IMR-90 (cell line): Measurements from ENCODE around the gene TXNDC11. TPM values are rescaled to one million over a fixed set of nuclear protein-coding genes. Genes with fewer than 3 reads are reported as not detected.

ENCODE experiments used
- ATAC-seq: fragments of 200-7000 bp; cut with Tn5 transposase; 2 replicates; pipeline ENCODE4 v1.9.1; 2020; ENCODE audit warnings: low read depth, mild to moderate bottlenecking, moderate library complexity
- BruUV-seq: library from RNA; stranded (reverse); fragments of 400-500 nt; replicated peaks from 2 replicates; lab custom pipeline; 2021; lab: Mats Ljungman, UMichigan
- CTCF ChIA-PET: fragments of 300-600 bp; formaldehyde crosslinking; extraction: SDS; loops from one replicate; lab custom pipeline; 2021; ENCODE audit warnings: antibody characterized with exemption; lab: Yijun Ruan, JAX
- POLR2A ChIA-PET: fragments of 300-600 bp; sonication (Branson Sonifier 250); formaldehyde crosslinking; loops from one replicate; lab custom pipeline; 2022; ENCODE audit warnings: antibody characterized with exemption; ENCODE audit not compliant: unreplicated experiment; lab: Charles Lee
- DNase-seq: peaks from one replicate; pipeline ENCODE4 v3.0.0; 2013
- H2AFZ ChIP-seq: replicated peaks from 2 replicates; pipeline ENCODE3; 2013; ENCODE audit warnings: low read length, mild to moderate bottlenecking; ENCODE audit not compliant: poor library complexity
- H2AK5ac ChIP-seq: 2 replicates; pipeline ENCODE4 v1.6.1; 2013; ENCODE audit warnings: low read depth, low read length, inconsistent platforms
- H2AK9ac ChIP-seq: replicated peaks from 2 replicates; pipeline ENCODE3; 2013; ENCODE audit warnings: mild to moderate bottlenecking, low read depth, low read length, moderate library complexity; ENCODE audit not compliant: poor library complexity
- H2BK120ac ChIP-seq: 2 replicates; pipeline ENCODE4 v1.6.1; 2013; ENCODE audit warnings: low read depth, low read length, inconsistent platforms
- H2BK15ac ChIP-seq: 3 replicates; pipeline ENCODE4 v1.6.1; 2013; ENCODE audit warnings: low read depth, low read length, inconsistent platforms
- H2BK20ac ChIP-seq: 2 replicates; pipeline ENCODE4 v1.6.1; 2013; ENCODE audit warnings: low read depth, mild to moderate bottlenecking, inconsistent platforms, low read length, moderate library complexity
- H2BK5ac ChIP-seq: 2 replicates; pipeline ENCODE4 v1.6.1; 2013; ENCODE audit warnings: mild to moderate bottlenecking, low read depth, low read length, inconsistent platforms; ENCODE audit not compliant: poor library complexity, severe bottlenecking
- H3K14ac ChIP-seq: replicated peaks from 2 replicates; pipeline ENCODE4 v1.6.1; 2013; ENCODE audit warnings: low read depth, low read length, inconsistent platforms
- H3K18ac ChIP-seq: 2 replicates; pipeline ENCODE4 v1.6.1; 2013; ENCODE audit warnings: low read depth, low read length, control low read depth
- H3K23ac ChIP-seq: 2 replicates; pipeline ENCODE4 v1.6.1; 2013; ENCODE audit warnings: low read depth, low read length, inconsistent platforms
- H3K27ac ChIP-seq: 2 replicates; pipeline ENCODE4 v1.5.1; 2013; ENCODE audit warnings: mild to moderate bottlenecking, control low read depth, low read length; ENCODE audit not compliant: insufficient read depth
- H3K27me3 ChIP-seq: 2 replicates; pipeline ENCODE4 v1.6.1; 2013; ENCODE audit warnings: low read length; ENCODE audit not compliant: control insufficient read depth, insufficient read depth
- H3K36me3 ChIP-seq: 2 replicates; pipeline ENCODE4 v1.6.1; 2013; ENCODE audit warnings: low read length, mixed read lengths; ENCODE audit not compliant: control insufficient read depth, insufficient read depth
- H3K4ac ChIP-seq: 2 replicates; pipeline ENCODE4 v1.6.1; 2013; ENCODE audit warnings: low read depth, low read length, inconsistent platforms
- H3K4me1 ChIP-seq: 2 replicates; pipeline ENCODE4 v1.6.1; 2013; ENCODE audit warnings: low read length, mixed read lengths; ENCODE audit not compliant: control insufficient read depth, insufficient read depth
- H3K4me2 ChIP-seq: 2 replicates; pipeline ENCODE4 v1.6.1; 2013; ENCODE audit warnings: low read depth, mild to moderate bottlenecking, control low read depth, low read length, moderate library complexity
- H3K4me3 ChIP-seq: 2 replicates; pipeline ENCODE4 v1.5.1; 2013; ENCODE audit warnings: low read depth, mild to moderate bottlenecking, control low read depth, low read length, moderate library complexity; ENCODE audit not compliant: insufficient read depth
- H3K56ac ChIP-seq: 2 replicates; pipeline ENCODE4 v1.6.1; 2013; ENCODE audit warnings: low read length, inconsistent platforms; ENCODE audit not compliant: insufficient read depth; ENCODE audit errors: extremely low read depth
- H3K79me1 ChIP-seq, 2 experiments: 2 replicates each; pipeline ENCODE4 v1.6.1; 2013; ENCODE audit warnings: low read length in 2 of 2, inconsistent platforms in 1 of 2, low read depth in 1 of 2
- H3K9ac ChIP-seq: 2 replicates; pipeline ENCODE4 v1.6.1; 2013; ENCODE audit warnings: low read depth, low read length, control low read depth
- H3K9me1 ChIP-seq: 2 replicates; pipeline ENCODE4 v1.6.1; 2013; ENCODE audit warnings: low read length, inconsistent platforms; ENCODE audit not compliant: insufficient read depth
- H3K9me3 ChIP-seq: 2 replicates; pipeline ENCODE4 v1.6.1; 2013; ENCODE audit warnings: low read length; ENCODE audit not compliant: control insufficient read depth, insufficient read depth
- H4K20me1 ChIP-seq: 2 replicates; pipeline ENCODE4 v1.6.1; 2013; ENCODE audit warnings: low read length, inconsistent platforms; ENCODE audit not compliant: insufficient read depth
- H4K5ac ChIP-seq: 2 replicates; pipeline ENCODE4 v1.6.1; 2013; ENCODE audit warnings: mild to moderate bottlenecking, low read depth, low read length, control low read depth
- H4K8ac ChIP-seq, 2 experiments: 2 replicates each; pipeline ENCODE4 v1.6.1; 2013; ENCODE audit warnings: low read depth in 2 of 2, low read length in 2 of 2, control low read depth in 1 of 2, inconsistent platforms in 1 of 2
- H4K91ac ChIP-seq: 2 replicates; pipeline ENCODE4 v1.6.1; 2013; ENCODE audit warnings: low read depth, low read length, inconsistent platforms; ENCODE audit not compliant: insufficient read depth
- CTCF ChIP-seq: conservative IDR thresholded peaks from 2 replicates; pipeline ENCODE4 v1.5.1; 2012; ENCODE audit warnings: mild to moderate bottlenecking, low read depth, low read length, improper control_type of control experiment
- RFX5 ChIP-seq: IDR thresholded peaks from 2 replicates; pipeline ENCODE4 v1.8.0; 2012; ENCODE audit warnings: low read depth, mild to moderate bottlenecking, low read length, moderate library complexity
- WGBS, 2 experiments: methylation state at CpG; one replicate each; pipeline versions ENCODE4 v1.1.5 to v1.1.7; 2013; ENCODE audit warnings: missing lambda C conversion rate in 2 of 2; ENCODE audit not compliant: insufficient read length in 1 of 2; ENCODE audit errors: extremely low coverage in 2 of 2; 5-methylcytosine and 5-hydroxymethylcytosine counted together
- dilution Hi-C: fragments of 300-500 bp; cut with HindIII; formaldehyde crosslinking; loops from one replicate; pipeline ENCODE4 v1.14.3; 2018; ENCODE audit warnings: low sequenced_read_pairs; ENCODE audit not compliant: unreplicated experiment
- in situ Hi-C: fragments of 300-500 bp; cut with MboI; formaldehyde crosslinking; loops from 3 replicates; pipeline ENCODE4 v1.14.3; 2019; ENCODE audit warnings: low sequenced_read_pairs, inconsistent platforms, mixed read lengths
- intact Hi-C: fragments of 100-400 bp; cut with micrococcal nuclease; formaldehyde crosslinking; loops from 2 replicates; pipeline ENCODE4 v1.10.0; 2022
- polyA plus RNA-seq, 3 experiments: library from polyadenylated mRNA; depleted of rRNA; stranded (reverse); fragments of >200 nt; gene quantifications; 2 replicates each; pipeline ENCODE4 v1.2.3, GENCODE V29; 2012; ENCODE audit warnings: low replicate concordance in 1 of 3
- total RNA-seq: library from RNA; depleted of rRNA; stranded (reverse); fragments of >200 nt; gene quantifications from 2 replicates; pipeline ENCODE4 v1.2.3, GENCODE V29; 2012

TXNDC11 gene
- total and polyA plus RNA-seq, 2 of the 4 experiments (the other 2 are of a cell fraction): 25.3 to 42.9 TPM

- in situ Hi-C loops: no loop called here
- WGBS, 2 experiments: 81% methylated on average over 2 of the region's 7 CpGs; no CpG with 5 or more reads in 1 of the 2 experiments
- Histone ChIP-seq H4K20me1 (peaks cover 42% of the 10 kb centered on the region), H2BK120ac (no peak overlapping the region), H3K4me3 (no peak overlapping the region), H2AK5ac (no peak overlapping the region), H3K56ac (no peak overlapping the region), H3K4ac (no peak overlapping the region), H3K79me1 (peaks cover 42 to 60% of the 10 kb centered on the region in 2 experiments), H3K18ac (no peak overlapping the region), H4K5ac (no peak overlapping the region), H3K9me1 (peaks cover 12% of the 10 kb centered on the region), H3K14ac (no peak overlapping the region), H3K27ac (no peak overlapping the region), H2AK9ac (no peak overlapping the region), H2BK5ac (no peak overlapping the region), H2BK15ac (no peak overlapping the region), H3K4me1 (peaks cover 4% of the 10 kb centered on the region), H4K8ac (no peak overlapping the region), H3K23ac (no peak overlapping the region), H3K4me2 (no peak overlapping the region), H3K36me3 (peaks cover 42% of the 10 kb centered on the region), H2AFZ (no peak overlapping the region), H3K9me3 (no peaks in the 10 kb centered on the region), H3K9ac (no peak overlapping the region), H3K27me3 (no peaks in the 10 kb centered on the region), H4K91ac (no peak overlapping the region), H2BK20ac (no peak overlapping the region)
- peak; percentile 17 for DNase-seq
- POLR2A ChIA-PET: no interaction called here
- dilution Hi-C loops: no loop called here
- CTCF ChIA-PET: no interaction called here
- no peak for TF ChIP-seq RFX5
- TF ChIP-seq CTCF: peak; percentile 10; the same call in 1 of the 2 replicates
- no TSS peak for BruUV-seq
- intact Hi-C loops: no loop called here
- ATAC-seq: no peak
These were observed 44.4 kb downstream of the TXNDC11 start for GRCh38 chr16:11698271-11698689.
